ENCODE data around the gene ZNF735. TPM values are rescaled to one million over a fixed set of nuclear protein-coding genes. Genes with fewer than 3 reads are reported as not detected.

Gene ZNF735
- total RNA-seq, 4 donors from 2014 or later = not detected

DNA sequence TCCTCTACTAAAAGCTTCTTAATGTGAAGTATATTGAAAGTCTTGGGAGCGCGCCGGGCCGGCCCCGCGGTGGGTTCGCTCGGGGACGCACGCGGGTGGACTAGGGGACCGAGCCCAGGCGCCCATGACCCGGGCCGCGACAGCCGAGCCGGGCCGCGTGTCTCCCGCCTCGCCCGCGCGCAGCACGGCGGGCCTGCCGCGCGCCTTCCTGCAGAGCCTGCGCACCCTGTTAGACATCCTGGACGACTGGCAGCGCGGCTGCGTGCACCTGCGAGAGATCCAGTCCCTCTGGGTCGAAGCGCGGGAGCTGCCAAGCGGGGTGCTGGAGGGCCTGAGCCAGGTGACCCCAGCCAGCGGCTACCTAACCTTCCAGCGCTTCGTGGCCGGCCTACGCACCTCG, 25.4 kb upstream of the ZNF735 start:
- 82 to 84% methylated on average over 6 to 45 of the region's 46 CpGs for WGBS, 2 donors (ENCODE audit: low coverage in 1 of 2)
- in situ Hi-C loops (cut with MboI; ENCODE audit: low pct_ligation_motif_present in 1 of 4, low pct_unique_long_range_greater_than_20kb in 1 of 4, low sequenced_read_pairs in 3 of 4) = loop anchor here (10.0 to 25.0 kb wide), 2 partner anchors 431 to 443 kb away; no protein-coding TSS in a partner anchor

GRCh38 chr7:64182036-64182790, 24.8 kb upstream of the ZNF735 start:
- intact Hi-C loops (cut with DNase I; ENCODE audit: low total_unique reads) = no loop called here
- in situ Hi-C loops (cut with MboI; ENCODE audit: low pct_ligation_motif_present in 1 of 4, low pct_unique_long_range_greater_than_20kb in 1 of 4, low sequenced_read_pairs in 3 of 4) = loop anchor here (10.0 to 25.0 kb wide), 2 partner anchors 430 to 443 kb away; no protein-coding TSS in a partner anchor
- TF ChIP-seq, protein P1, sequence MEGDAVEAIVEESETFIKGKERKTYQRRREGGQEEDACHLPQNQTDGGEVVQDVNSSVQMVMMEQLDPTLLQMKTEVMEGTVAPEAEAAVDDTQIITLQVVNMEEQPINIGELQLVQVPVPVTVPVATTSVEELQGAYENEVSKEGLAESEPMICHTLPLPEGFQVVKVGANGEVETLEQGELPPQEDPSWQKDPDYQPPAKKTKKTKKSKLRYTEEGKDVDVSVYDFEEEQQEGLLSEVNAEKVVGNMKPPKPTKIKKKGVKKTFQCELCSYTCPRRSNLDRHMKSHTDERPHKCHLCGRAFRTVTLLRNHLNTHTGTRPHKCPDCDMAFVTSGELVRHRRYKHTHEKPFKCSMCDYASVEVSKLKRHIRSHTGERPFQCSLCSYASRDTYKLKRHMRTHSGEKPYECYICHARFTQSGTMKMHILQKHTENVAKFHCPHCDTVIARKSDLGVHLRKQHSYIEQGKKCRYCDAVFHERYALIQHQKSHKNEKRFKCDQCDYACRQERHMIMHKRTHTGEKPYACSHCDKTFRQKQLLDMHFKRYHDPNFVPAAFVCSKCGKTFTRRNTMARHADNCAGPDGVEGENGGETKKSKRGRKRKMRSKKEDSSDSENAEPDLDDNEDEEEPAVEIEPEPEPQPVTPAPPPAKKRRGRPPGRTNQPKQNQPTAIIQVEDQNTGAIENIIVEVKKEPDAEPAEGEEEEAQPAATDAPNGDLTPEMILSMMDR (IDR thresholded peaks at IDR 0.05) = no peak
- TF ChIP-seq POLR2A (IDR thresholded peaks at IDR 0.05) (no peak), POLR2AphosphoS5 (IDR thresholded peaks at IDR 0.05) (no peak), EP300 (IDR thresholded peaks at IDR 0.05; ENCODE audit: low read depth) (no peak)
- DNase-seq = no peak
- Histone ChIP-seq H3K4me3 (no peak overlapping the region), H3K4me1 (no peaks in the 10 kb centered on the region), H3K36me3 (no peaks in the 10 kb centered on the region), H3K27me3 (peaks cover 15% of the 10 kb centered on the region), H3K27ac (no peak overlapping the region), H3K9me3 (peaks cover 0 to 13% of the 10 kb centered on the region in 2 donors)
- 81% methylated on average over 48 of the region's 66 CpGs; no CpG with 5 or more reads in 1 of the 2 donors for WGBS, 2 donors (ENCODE audit: low coverage in 1 of 2)

More for the DNA sequence above, 25.4 kb upstream of the ZNF735 start:
- no peak for DNase-seq
- Histone ChIP-seq H3K9me3 (peaks cover 0 to 13% of the 10 kb centered on the region in 2 donors), H3K4me1 (no peaks in the 10 kb centered on the region), H3K4me3 (no peak overlapping the region), H3K27ac (no peak overlapping the region), H3K27me3 (peaks cover 15% of the 10 kb centered on the region), H3K36me3 (no peaks in the 10 kb centered on the region)
- TF ChIP-seq, protein P1 (IDR thresholded peaks at IDR 0.05) = no peak
- TF ChIP-seq EP300 (IDR thresholded peaks at IDR 0.05; ENCODE audit: low read depth) (no peak), POLR2A (IDR thresholded peaks at IDR 0.05) (no peak), POLR2AphosphoS5 (IDR thresholded peaks at IDR 0.05) (no peak)
- intact Hi-C loops (cut with DNase I; ENCODE audit: low total_unique reads) = no loop called here

DNA sequence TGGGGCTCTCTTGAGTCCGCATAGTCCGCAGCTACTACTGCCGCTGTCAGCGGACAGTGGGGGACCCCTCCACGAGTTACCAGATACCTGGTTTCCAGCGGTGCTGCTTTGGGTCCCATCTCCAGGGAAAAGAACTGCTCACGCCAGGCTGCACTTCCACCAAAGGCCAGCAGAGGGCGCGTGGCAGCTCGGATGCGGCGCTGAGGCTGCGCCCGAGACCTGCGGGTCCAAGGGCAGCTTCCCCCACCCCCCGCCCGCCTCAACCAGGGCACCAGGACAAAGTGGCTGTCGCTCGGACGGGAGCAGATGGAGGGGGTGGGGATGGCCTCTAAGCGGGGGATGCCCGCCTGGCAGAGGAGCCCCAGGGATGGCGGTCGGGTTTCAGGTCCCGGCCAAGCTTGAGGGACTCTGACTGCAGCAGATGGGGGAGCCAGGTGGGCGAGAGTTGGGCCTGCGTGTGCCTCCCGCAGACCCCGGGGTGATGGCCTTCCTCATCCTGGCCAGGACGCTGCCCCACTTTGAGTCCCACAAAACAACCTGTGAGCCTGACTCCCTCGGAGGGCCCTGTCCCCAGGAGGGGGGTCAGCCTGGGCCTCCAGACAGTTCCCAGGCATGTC, 23.8 kb upstream of the ZNF735 start:
- no peak overlapping the region for H3K27ac ChIP-seq
- H3K4me1 ChIP-seq = no peaks in the 10 kb centered on the region
- H3K27me3 ChIP-seq = peaks cover 15% of the 10 kb centered on the region
- 55% methylated on average over 23 of the region's 31 CpGs; no CpG with 5 or more reads in 1 of the 2 donors for WGBS, 2 donors (ENCODE audit: low coverage in 1 of 2)
- TF ChIP-seq EP300 (IDR thresholded peaks at IDR 0.05; ENCODE audit: low read depth) (no peak), POLR2AphosphoS5 (IDR thresholded peaks at IDR 0.05) (no peak), POLR2A (IDR thresholded peaks at IDR 0.05) (no peak)
- TF ChIP-seq, protein P1 (IDR thresholded peaks at IDR 0.05) = peak; percentile 51 to 69 (median 62)
- intact Hi-C loops (cut with DNase I; ENCODE audit: low total_unique reads) (loop anchor here (1.0 kb wide), 1 partner anchor 436 kb away; no protein-coding TSS in a partner anchor), in situ Hi-C loops (cut with MboI; ENCODE audit: low pct_ligation_motif_present in 1 of 4, low pct_unique_long_range_greater_than_20kb in 1 of 4, low sequenced_read_pairs in 3 of 4) (loop anchor here (10.0 to 25.0 kb wide), 2 partner anchors 429 to 442 kb away; no protein-coding TSS in a partner anchor)
- no peak overlapping the region for H3K4me3 ChIP-seq
- no peak for DNase-seq
- H3K36me3 ChIP-seq = no peaks in the 10 kb centered on the region
- H3K9me3 ChIP-seq = peaks cover 0 to 10% of the 10 kb centered on the region in 2 donors

DNA sequence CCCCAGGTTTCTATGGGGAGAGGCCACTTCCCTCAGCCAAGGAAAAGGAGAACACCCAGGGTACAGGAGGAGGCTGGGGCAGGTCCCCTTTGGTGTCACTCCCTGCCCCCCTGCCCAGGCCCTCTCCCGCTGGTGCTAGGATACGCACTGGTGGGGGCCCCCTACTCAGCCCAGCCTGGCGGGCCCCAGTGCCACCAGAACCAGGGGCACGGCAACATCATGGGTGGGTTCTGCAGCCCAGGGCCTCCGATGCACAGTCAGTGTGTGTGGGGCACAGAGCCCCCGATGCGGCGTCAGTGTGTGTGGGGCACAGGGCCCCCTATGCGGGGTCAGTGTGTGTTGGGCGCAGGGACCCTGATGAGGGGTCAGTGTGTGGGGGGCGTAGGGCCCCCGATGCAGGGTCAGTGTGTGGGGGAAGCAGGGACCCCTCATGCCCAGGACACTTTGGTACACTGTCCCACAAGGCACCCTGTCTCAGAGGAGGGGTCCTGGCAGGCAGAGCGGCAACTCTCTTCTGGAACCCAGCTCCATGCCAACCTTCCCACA, 23.1 kb upstream of the ZNF735 start:
- no peaks in the 10 kb centered on the region for H3K4me1 ChIP-seq
- peaks cover 0 to 10% of the 10 kb centered on the region in 2 donors for H3K9me3 ChIP-seq
- 96% methylated on average over 13 of the region's 13 CpGs; no CpG with 5 or more reads in 1 of the 2 donors for WGBS, 2 donors (ENCODE audit: low coverage in 1 of 2)
- H3K36me3 ChIP-seq = no peaks in the 10 kb centered on the region
- no peak overlapping the region for H3K27ac ChIP-seq
- DNase-seq = no peak
- TF ChIP-seq POLR2A (IDR thresholded peaks at IDR 0.05) = no peak
- TF ChIP-seq EP300 (IDR thresholded peaks at IDR 0.05; ENCODE audit: low read depth) = no peak
- no peak for TF ChIP-seq POLR2AphosphoS5 (IDR thresholded peaks at IDR 0.05)
- TF ChIP-seq, protein P1 (IDR thresholded peaks at IDR 0.05) = no peak
- H3K4me3 ChIP-seq = no peak overlapping the region
- in situ Hi-C loops (cut with MboI; ENCODE audit: low pct_ligation_motif_present in 1 of 4, low pct_unique_long_range_greater_than_20kb in 1 of 4, low sequenced_read_pairs in 3 of 4) = loop anchor here (10.0 to 25.0 kb wide), 2 partner anchors 428 to 441 kb away; no protein-coding TSS in a partner anchor
- peaks cover 15% of the 10 kb centered on the region for H3K27me3 ChIP-seq
- intact Hi-C loops (cut with DNase I; ENCODE audit: low total_unique reads) = loop anchor here (1.0 kb wide), 1 partner anchor 435 kb away; no protein-coding TSS in a partner anchor
